Left ventricle myocardium inferior (tissue), 1 donor: ENCODE measurements around the gene A1BG. TPM values are rescaled to one million over a fixed set of nuclear protein-coding genes. Genes with fewer than 3 reads are reported as not detected.

Source experiments
- DNase-seq: peaks from one replicate; pipeline ENCODE4 v3.0.0-alpha.2; 2020
- H3K27ac ChIP-seq: fragments of 200-600 bp; replicated peaks from 2 replicates; pipeline ENCODE4 v1.8.0; 2021
- H3K27me3 ChIP-seq: fragments of 200-600 bp; 2 replicates; pipeline ENCODE4 v1.8.0; 2021; ENCODE audit warnings: low read depth
- H3K36me3 ChIP-seq: fragments of 200-600 bp; 2 replicates; pipeline ENCODE4 v1.8.0; 2021
- H3K4me1 ChIP-seq: fragments of 200-600 bp; 2 replicates; pipeline ENCODE4 v1.8.0; 2021
- H3K4me3 ChIP-seq: fragments of 200-600 bp; 2 replicates; pipeline ENCODE4 v1.8.0; 2021; ENCODE audit warnings: mild to moderate bottlenecking, moderate library complexity
- H3K9me3 ChIP-seq: fragments of 200-600 bp; replicated peaks from 2 replicates; pipeline ENCODE4 v1.8.0; 2021
- intact Hi-C: fragments of 100-400 bp; cut with micrococcal nuclease; formaldehyde crosslinking; loops from one replicate; pipeline ENCODE4 v1.11.0; 2022
- total RNA-seq: library from RNA; stranded (reverse); fragmentation: NEBNext Ultra II Directional; extraction: Animal tissue kit (Norgen Biotek cat#: 25700); gene quantifications from one replicate; pipeline ENCODE4 v1.2.1, GENCODE V29; 2021
- TF ChIP-seq, protein P1 (sequence below): fragments of 200-600 bp; IDR thresholded peaks from 2 replicates; pipeline ENCODE4 v1.8.0; 2021; ENCODE audit warnings: antibody characterized with exemption, mild to moderate bottlenecking, borderline replicate concordance
- donor health status: DM: no; HTN: yes; CAD: no; lungs with severe emphysema.

A1BG gene
- total RNA-seq, 1 donor from 2014 or later = 3.7 TPM

DNA sequence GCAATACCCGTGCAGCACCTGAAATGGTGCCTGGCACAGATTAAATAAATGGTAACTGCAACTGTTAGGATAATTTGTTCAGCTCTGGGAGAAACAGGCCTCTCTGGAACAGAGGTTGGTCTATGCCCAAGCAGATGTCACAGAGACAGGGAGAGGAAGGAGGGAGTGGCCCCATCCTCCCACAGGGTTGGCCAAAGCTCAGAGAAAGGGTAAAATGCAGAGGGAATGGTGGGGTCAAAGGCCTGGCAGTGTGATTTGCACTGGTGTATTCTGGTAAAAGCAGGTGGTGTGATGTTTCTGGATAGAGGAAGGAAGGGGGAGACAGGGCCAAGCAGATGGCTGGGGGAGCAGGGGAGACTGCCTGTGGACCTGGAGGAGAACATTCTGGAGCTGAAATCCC is 17.1 kb downstream of the A1BG start:
- Histone ChIP-seq H3K4me3 (no peak overlapping the region), H3K9me3 (no peaks in the 10 kb centered on the region), H3K27ac (no peak overlapping the region), H3K4me1 (no peaks in the 10 kb centered on the region), H3K36me3 (peaks cover 42% of the 10 kb centered on the region), H3K27me3 (no peaks in the 10 kb centered on the region)
- intact Hi-C loops = no loop called here
- TF ChIP-seq, protein P1, sequence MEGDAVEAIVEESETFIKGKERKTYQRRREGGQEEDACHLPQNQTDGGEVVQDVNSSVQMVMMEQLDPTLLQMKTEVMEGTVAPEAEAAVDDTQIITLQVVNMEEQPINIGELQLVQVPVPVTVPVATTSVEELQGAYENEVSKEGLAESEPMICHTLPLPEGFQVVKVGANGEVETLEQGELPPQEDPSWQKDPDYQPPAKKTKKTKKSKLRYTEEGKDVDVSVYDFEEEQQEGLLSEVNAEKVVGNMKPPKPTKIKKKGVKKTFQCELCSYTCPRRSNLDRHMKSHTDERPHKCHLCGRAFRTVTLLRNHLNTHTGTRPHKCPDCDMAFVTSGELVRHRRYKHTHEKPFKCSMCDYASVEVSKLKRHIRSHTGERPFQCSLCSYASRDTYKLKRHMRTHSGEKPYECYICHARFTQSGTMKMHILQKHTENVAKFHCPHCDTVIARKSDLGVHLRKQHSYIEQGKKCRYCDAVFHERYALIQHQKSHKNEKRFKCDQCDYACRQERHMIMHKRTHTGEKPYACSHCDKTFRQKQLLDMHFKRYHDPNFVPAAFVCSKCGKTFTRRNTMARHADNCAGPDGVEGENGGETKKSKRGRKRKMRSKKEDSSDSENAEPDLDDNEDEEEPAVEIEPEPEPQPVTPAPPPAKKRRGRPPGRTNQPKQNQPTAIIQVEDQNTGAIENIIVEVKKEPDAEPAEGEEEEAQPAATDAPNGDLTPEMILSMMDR = no peak
- DNase-seq = no peak

- Histone ChIP-seq H3K4me1 (peaks cover 2% of the 10 kb centered on the region), H3K27ac (no peak overlapping the region), H3K27me3 (no peaks in the 10 kb centered on the region), H3K4me3 (no peak overlapping the region), H3K36me3 (peaks cover 42% of the 10 kb centered on the region), H3K9me3 (no peaks in the 10 kb centered on the region)
- intact Hi-C loops = no loop called here
- TF ChIP-seq, protein P1 = no peak
- no peak for DNase-seq
Measured at GRCh38 chr19:58335630-58336029, 17.7 kb downstream of the A1BG start.

GRCh38 chr19:58334691-58335249 is 18.5 kb downstream of the A1BG start:
- Histone ChIP-seq H3K9me3 (no peaks in the 10 kb centered on the region), H3K4me1 (peaks cover 9% of the 10 kb centered on the region), H3K4me3 (no peak overlapping the region), H3K36me3 (peaks cover 40% of the 10 kb centered on the region), H3K27me3 (no peaks in the 10 kb centered on the region), H3K27ac (no peak overlapping the region)
- no peak for DNase-seq
- intact Hi-C loops = no loop called here
- TF ChIP-seq, protein P1 = no peak

DNA sequence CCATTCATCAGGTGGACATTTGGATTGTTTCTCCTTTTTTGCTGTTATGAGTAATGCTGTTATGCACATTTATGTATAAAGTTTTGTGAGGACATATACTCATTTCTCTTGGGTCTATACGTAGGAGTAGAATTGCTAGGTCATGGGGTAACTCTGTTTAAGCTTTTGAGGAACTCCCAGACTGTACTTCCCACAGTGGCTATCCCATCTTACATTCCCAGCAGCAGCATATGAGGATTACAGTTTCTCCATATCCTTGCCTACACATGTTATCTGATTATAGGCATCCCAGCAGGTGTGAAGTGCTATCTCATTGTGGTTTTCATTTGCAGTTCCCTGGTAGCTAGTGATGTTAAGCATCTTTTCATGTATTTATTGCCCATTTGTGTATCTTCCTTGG is 20.6 kb downstream of the A1BG start:
- no peak for DNase-seq
- Histone ChIP-seq H3K36me3 (peaks cover 20% of the 10 kb centered on the region), H3K27ac (no peak overlapping the region), H3K27me3 (no peaks in the 10 kb centered on the region), H3K9me3 (no peaks in the 10 kb centered on the region), H3K4me1 (peaks cover 26% of the 10 kb centered on the region), H3K4me3 (no peak overlapping the region)
- TF ChIP-seq, protein P1 = no peak
- intact Hi-C loops = no loop called here

GRCh38 chr19:58330458-58330857 is 22.8 kb downstream of the A1BG start:
- peaks cover 11% of the 10 kb centered on the region for H3K36me3 ChIP-seq
- H3K4me3 ChIP-seq = no peak overlapping the region
- no peaks in the 10 kb centered on the region for H3K9me3 ChIP-seq
- peak overlapping the region; percentile 49 for H3K27ac ChIP-seq
- no peaks in the 10 kb centered on the region for H3K27me3 ChIP-seq
- peaks cover 41% of the 10 kb centered on the region for H3K4me1 ChIP-seq
- TF ChIP-seq, protein P1 = no peak
- DNase-seq = no peak
- intact Hi-C loops = no loop called here
